22Rv1 (cell line): Measurements from ENCODE around the gene EIF4E1B.

Source experiments
- ZFX ChIP-seq: fragments of 450-650 bp; IDR thresholded peaks from 2 replicates; pipeline ENCODE4 v1.6.1; 2017; ENCODE audit warnings: antibody characterized with exemption, borderline replicate concordance
- TF ChIP-seq, protein P1 (sequence below): fragments of 450-650 bp; IDR thresholded peaks from 2 replicates; pipeline ENCODE4 v1.5.1; 2017; ENCODE audit warnings: mild to moderate bottlenecking

DNA sequence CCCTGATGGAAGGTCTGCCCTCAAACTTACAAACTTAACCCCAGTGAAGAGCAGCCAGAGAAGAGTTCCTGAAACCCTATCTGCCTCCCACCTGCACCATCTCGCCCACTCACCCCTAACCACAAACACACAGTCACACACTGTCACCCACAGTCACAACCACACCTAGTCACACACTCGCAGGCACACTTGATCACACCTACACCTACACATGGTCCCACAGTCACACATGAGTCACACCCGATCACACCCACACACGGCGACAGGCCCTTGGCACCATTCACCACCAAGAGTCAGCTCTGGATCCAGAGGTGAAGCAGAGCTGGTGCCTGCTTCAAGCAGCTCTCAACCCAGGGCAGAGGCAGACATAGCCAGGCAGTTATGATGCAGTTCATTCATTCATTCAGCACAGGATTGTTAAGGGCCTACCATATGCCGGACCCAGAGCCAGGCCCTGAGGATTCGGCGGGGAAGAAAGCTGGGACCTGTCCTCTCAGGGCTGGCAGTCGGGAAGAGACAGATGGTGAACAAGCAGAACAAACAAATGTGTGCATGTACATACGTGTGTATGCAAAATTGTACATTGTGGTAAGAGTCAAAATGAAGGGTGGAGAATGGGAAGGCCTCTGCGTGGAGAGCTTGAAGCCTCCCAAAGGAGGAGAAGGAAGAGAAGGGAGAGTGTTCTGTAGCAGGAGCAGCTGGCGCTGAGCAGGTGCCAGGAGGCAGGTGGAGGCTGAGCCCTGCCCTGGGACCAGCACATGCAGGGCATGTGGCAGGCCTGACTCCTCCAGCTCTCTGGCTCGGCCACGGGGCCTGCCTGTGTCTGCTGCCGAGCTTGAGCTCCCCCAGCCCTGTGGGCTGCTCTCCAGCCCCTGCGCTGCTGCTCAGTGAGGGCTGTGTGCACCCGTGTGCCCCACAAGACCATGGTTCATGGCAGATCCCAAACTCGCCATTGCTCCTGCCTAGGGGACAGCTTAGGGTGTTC is 23.2 kb downstream of the EIF4E1B start:
- TF ChIP-seq, protein P1, sequence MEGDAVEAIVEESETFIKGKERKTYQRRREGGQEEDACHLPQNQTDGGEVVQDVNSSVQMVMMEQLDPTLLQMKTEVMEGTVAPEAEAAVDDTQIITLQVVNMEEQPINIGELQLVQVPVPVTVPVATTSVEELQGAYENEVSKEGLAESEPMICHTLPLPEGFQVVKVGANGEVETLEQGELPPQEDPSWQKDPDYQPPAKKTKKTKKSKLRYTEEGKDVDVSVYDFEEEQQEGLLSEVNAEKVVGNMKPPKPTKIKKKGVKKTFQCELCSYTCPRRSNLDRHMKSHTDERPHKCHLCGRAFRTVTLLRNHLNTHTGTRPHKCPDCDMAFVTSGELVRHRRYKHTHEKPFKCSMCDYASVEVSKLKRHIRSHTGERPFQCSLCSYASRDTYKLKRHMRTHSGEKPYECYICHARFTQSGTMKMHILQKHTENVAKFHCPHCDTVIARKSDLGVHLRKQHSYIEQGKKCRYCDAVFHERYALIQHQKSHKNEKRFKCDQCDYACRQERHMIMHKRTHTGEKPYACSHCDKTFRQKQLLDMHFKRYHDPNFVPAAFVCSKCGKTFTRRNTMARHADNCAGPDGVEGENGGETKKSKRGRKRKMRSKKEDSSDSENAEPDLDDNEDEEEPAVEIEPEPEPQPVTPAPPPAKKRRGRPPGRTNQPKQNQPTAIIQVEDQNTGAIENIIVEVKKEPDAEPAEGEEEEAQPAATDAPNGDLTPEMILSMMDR = no peak
- TF ChIP-seq ZFX = no peak
